HG03135 (cell line): Measurements from ENCODE around the gene HUNK.
"Not testable (repeated sequence)": the region's sequence is repeated elsewhere in the genome, so short reads cannot be mapped to it uniquely, and the experiment has no call there.

Source experiments
- ATAC-seq: cut with Tn5 transposase; IDR thresholded peaks from one replicate; pipeline ENCODE4 v1.9.1; 2021; ENCODE audit warnings: mild to moderate bottlenecking, moderate library complexity; ENCODE audit not compliant: unreplicated experiment

HUNK gene

DNA sequence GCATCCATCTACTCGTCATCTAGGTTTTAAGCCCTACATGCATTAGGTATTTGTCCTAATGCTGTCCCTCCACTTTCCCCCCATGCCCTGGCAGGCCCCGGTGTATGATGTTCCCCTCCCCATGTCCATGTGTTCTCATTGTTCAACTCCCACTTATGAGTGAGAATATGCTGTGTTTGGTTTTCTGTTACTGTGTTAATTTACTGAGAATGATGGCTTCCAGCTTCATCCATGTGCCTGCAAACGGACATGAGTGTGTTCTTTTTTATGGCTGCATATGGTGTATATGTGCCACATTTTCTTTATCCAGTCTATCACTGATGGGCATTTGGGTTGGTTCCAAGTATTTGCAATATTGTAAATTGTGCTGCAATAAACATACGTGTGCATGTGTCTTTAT lies 165.9 kb downstream of the HUNK start:
- ATAC-seq, result not testable (repeated sequence)

GRCh38 chr21:32043458-32043857 lies 170.6 kb downstream of the HUNK start:
- no peak for ATAC-seq

- ATAC-seq, result no peak
Measured at GRCh38 chr21:32044205-32045180, 171.7 kb downstream of the HUNK start.

- no peak for ATAC-seq
Measured at GRCh38 chr21:32046191-32046590, 173.4 kb downstream of the HUNK start.

- no peak for ATAC-seq
Measured at GRCh38 chr21:32048353-32048752, 175.5 kb downstream of the HUNK start.
